ENCODE results near the gene STUM. TPM values are rescaled to one million over a fixed set of nuclear protein-coding genes. Genes with fewer than 3 reads are reported as not detected.

STUM gene
- total and polyA plus RNA-seq, 4 experiments from 2014 or later, result 0.03 TPM; not detected in 3

DNA sequence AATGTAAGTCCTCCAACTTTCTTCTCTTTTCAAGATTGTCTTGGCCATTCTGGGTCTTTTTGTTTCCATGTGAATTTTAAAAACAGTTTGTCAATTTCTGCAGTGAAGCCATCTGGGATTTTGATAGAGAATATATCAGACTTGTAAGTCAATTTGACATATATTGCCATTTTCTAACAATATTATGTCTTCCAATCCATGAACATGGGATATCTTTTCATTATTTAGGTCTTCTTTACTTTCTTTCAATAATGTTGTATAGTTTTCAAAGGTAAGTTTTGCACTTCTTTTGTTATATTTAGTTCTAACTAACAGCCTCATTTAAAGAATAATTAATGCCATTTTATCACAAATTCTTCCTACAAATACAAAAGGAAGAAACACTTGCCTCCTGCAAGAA lies 73.4 kb downstream of the STUM start:
- intact Hi-C loops (cut with micrococcal nuclease), result no loop called here
- no peaks in the 10 kb centered on the region for H3K27me3 ChIP-seq (ENCODE audit: insufficient read depth, low read length)

DNA sequence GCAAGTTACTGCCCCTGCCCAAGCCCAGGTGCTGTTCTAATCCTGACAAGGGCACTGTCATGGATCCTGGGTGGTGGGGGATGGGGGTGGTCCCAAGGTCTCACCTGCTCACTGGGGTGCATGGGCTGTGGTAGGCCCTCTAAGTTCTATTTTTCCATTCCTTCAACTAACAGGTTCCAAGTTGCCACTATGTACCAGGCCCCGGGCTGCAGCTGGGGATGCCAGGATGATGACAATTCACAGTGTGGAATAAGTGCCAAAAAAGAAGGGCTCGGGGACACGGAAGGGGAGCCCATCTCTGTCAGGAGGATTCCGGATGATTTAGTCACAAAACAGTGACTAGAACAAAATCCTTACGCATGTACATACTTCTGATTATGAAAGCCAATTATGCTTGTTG lies 76.0 kb downstream of the STUM start:
- no peaks in the 10 kb centered on the region for H3K9me3 ChIP-seq (ENCODE audit: control insufficient read depth in 1 of 2, low read length in 2 of 2)
- peaks cover 0 to 3% (median 0%) of the 10 kb centered on the region in 8 donors for H3K9me3 Mint-ChIP-seq
- intact Hi-C loops (cut with micrococcal nuclease), result no loop called here
- no peaks in the 10 kb centered on the region for H3K36me3 ChIP-seq (ENCODE audit: insufficient read depth, low read length)
- H3K27me3 Mint-ChIP-seq, result peaks cover 0 to 2% of the 10 kb centered on the region in 2 donors
- ChIA-PET CTCF (ENCODE audit: partially characterized antibody) (interaction anchor here (0.7 to 1.5 kb wide), 11 partner anchors 10 to 204 kb away, joined by 3 to 5 read pairs (median 3); no protein-coding TSS in a partner anchor), POLR2A (ENCODE audit: partially characterized antibody) (no interaction called here)
- no peaks in the 10 kb centered on the region for H3K27me3 ChIP-seq (ENCODE audit: insufficient read depth, low read length)
- peaks cover 0 to 7% of the 10 kb centered on the region in 2 donors for H3K36me3 Mint-ChIP-seq
- peaks cover 11% of the 10 kb centered on the region for H3K4me1 ChIP-seq (ENCODE audit: insufficient read depth, low read length)
- H3K4me3 Mint-ChIP-seq, result no peak overlapping the region
- H3K27ac Mint-ChIP-seq, result peak overlapping the region in 1 of 7 donors; percentile 89
- no peak overlapping the region for H3K27ac ChIP-seq (ENCODE audit: low read depth, low read length)
- DNase-seq, result peak in 1 of 5 donors; percentile 18
- no peak overlapping the region for H3K4me3 ChIP-seq (ENCODE audit: low read length in 2 of 2)
- H3K4me1 Mint-ChIP-seq, result peaks cover 11 to 30% (median 21%) of the 10 kb centered on the region in 4 donors

More for the DNA sequence above, 73.4 kb downstream of the STUM start:
- Histone ChIP-seq H3K36me3 (ENCODE audit: insufficient read depth, low read length) (no peaks in the 10 kb centered on the region), H3K27ac (ENCODE audit: low read depth, low read length) (no peak overlapping the region), H3K4me1 (ENCODE audit: insufficient read depth, low read length) (peaks cover 11% of the 10 kb centered on the region), H3K9me3 (ENCODE audit: control insufficient read depth in 1 of 2, low read length in 2 of 2) (no peaks in the 10 kb centered on the region), H3K4me3 (ENCODE audit: low read length in 2 of 2) (no peak overlapping the region)
- Mint-ChIP-seq H3K36me3 (peaks cover 0 to 5% of the 10 kb centered on the region in 2 donors), H3K27ac (no peak overlapping the region), H3K4me1 (peaks cover 7 to 12% (median 10%) of the 10 kb centered on the region in 4 donors), H3K9me3 (peaks cover 0 to 1% (median 0%) of the 10 kb centered on the region in 8 donors), H3K27me3 (peaks cover 0 to 2% of the 10 kb centered on the region in 2 donors), H3K4me3 (no peak overlapping the region)
- ChIA-PET CTCF (ENCODE audit: partially characterized antibody) (no interaction called here), POLR2A (ENCODE audit: partially characterized antibody) (no interaction called here)
- no peak for DNase-seq

DNA sequence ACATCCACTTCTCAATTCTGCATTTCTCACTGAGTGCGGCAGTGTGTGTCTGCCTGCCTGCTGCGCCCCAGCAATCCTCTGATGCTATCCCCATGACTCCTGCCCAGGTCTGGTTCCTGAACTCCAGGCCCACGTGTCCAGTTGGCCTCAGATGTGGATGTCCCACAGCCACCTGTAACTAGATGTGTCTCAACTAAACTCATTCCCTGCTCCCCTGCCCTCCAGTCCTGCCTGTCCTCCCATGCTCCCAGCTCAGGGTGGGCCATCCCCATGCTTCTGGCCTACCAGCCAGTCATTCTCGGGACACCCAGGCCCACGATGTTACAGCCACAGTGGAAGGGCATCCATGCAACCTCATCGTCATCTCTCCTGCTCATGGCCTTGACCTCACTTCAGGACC lies 76.8 kb downstream of the STUM start:
- peak in 1 of 5 donors; percentile 13 for DNase-seq
- Histone ChIP-seq H3K4me1 (ENCODE audit: insufficient read depth, low read length) (peaks cover 11% of the 10 kb centered on the region), H3K27ac (ENCODE audit: low read depth, low read length) (no peak overlapping the region), H3K36me3 (ENCODE audit: insufficient read depth, low read length) (peaks cover 4% of the 10 kb centered on the region), H3K4me3 (ENCODE audit: low read length in 2 of 2) (no peak overlapping the region), H3K27me3 (ENCODE audit: insufficient read depth, low read length) (no peaks in the 10 kb centered on the region), H3K9me3 (ENCODE audit: control insufficient read depth in 1 of 2, low read length in 2 of 2) (no peaks in the 10 kb centered on the region)
- peaks cover 11 to 30% (median 21%) of the 10 kb centered on the region in 4 donors for H3K4me1 Mint-ChIP-seq
- peak overlapping the region in 1 of 8 donors; percentile 29 for H3K4me3 Mint-ChIP-seq
- H3K9me3 Mint-ChIP-seq, result peaks cover 0 to 3% (median 0%) of the 10 kb centered on the region in 8 donors
- ChIA-PET POLR2A (ENCODE audit: partially characterized antibody) (no interaction called here), CTCF (ENCODE audit: partially characterized antibody) (interaction anchor here (1.1 to 1.9 kb wide), 9 partner anchors 10 to 203 kb away, joined by 3 to 14 read pairs (median 4); no protein-coding TSS in a partner anchor)
- intact Hi-C loops (cut with micrococcal nuclease), result loop anchor here (5.0 kb wide), 1 partner anchor 198 kb away; no protein-coding TSS in a partner anchor
- peak overlapping the region in 6 of 7 donors; percentile 27 to 89 (median 62) for H3K27ac Mint-ChIP-seq
- H3K27me3 Mint-ChIP-seq, result peaks cover 0 to 2% of the 10 kb centered on the region in 2 donors
- H3K36me3 Mint-ChIP-seq, result peaks cover 0 to 10% of the 10 kb centered on the region in 2 donors

DNA sequence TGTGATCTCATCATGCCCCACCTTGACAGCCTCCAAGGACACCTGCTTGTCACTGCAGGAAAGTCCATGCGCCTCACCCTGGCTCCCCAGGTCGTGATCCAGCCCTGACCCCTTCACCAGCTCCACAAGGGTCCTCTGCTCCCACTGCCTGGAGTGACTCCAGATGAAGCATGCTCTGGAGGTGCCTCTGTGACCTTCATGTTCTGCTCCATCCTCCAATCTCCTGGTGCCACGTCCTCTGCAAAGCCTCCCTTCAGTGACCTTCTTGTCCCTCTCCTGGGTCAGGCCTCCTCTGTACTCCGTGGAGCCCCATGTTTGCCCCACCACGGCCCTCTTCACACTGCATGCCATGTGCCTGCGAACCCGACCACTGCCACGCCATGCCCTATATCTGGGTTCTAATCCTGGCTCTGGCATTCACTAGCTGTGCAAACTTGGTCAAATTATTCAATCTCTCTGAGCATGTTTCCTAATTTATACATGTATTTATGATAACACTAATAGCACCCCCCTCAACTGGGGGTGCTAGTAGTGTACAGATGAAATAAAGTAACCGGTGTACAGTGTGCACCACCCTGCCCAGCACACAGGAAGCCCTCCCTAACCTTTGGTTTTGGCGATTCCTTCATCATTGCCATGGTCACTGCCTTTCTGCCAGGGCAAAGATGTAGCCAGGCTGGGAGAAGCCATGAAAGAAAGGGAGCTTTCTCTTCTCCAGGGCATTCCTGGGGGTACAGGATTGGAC lies 77.4 kb downstream of the STUM start:
- Histone ChIP-seq H3K27ac (ENCODE audit: low read depth, low read length) (no peak overlapping the region), H3K4me3 (ENCODE audit: low read length in 2 of 2) (no peak overlapping the region), H3K9me3 (ENCODE audit: control insufficient read depth in 1 of 2, low read length in 2 of 2) (no peaks in the 10 kb centered on the region), H3K36me3 (ENCODE audit: insufficient read depth, low read length) (peaks cover 5% of the 10 kb centered on the region), H3K27me3 (ENCODE audit: insufficient read depth, low read length) (no peaks in the 10 kb centered on the region), H3K4me1 (ENCODE audit: insufficient read depth, low read length) (peaks cover 11% of the 10 kb centered on the region)
- Mint-ChIP-seq H3K4me1 (peaks cover 11 to 30% (median 21%) of the 10 kb centered on the region in 4 donors), H3K27me3 (peaks cover 0 to 2% of the 10 kb centered on the region in 2 donors), H3K4me3 (peak overlapping the region; percentile 34 to 84 (median 61)), H3K9me3 (peaks cover 0 to 3% (median 0%) of the 10 kb centered on the region in 8 donors), H3K27ac (peak overlapping the region in 5 of 7 donors; percentile 29 to 89 (median 74)), H3K36me3 (peaks cover 1 to 16% of the 10 kb centered on the region in 2 donors)
- intact Hi-C loops (cut with micrococcal nuclease), result loop anchor here (1.0 to 5.0 kb wide), 2 partner anchors 199 to 202 kb away; no protein-coding TSS in a partner anchor
- peak in 1 of 5 donors; percentile 24 for DNase-seq
- ChIA-PET CTCF (ENCODE audit: partially characterized antibody) (interaction anchor here (0.6 to 3.1 kb wide), 50 partner anchors 9 to 321 kb away, joined by 3 to 28 read pairs (median 4); no protein-coding TSS in a partner anchor), POLR2A (ENCODE audit: partially characterized antibody) (interaction anchor here (0.6 to 1.8 kb wide), 11 partner anchors 9 to 314 kb away, joined by 3 to 10 read pairs (median 3); partner anchors contain the start of genes COQ8A and ITPKB)

DNA sequence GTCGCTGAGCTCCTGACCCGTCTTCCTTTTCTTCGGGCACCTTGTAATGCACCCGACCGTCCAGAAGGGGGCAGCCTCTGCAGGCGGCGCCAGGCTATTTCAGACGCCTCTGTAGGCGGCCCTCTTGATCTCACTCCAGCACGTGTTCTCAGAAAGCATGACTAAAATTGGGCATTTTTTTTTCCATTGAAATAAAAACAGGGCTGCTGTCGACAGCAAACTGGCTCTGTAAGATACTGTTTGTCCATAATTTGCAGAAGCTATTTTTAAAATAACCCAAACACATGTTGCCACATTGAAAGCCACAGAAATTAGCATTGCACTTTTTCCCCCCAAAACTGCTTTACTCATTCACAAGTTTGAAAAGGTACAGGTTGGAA lies 78.0 kb downstream of the STUM start:
- peaks cover 6 to 21% of the 10 kb centered on the region in 2 donors for H3K36me3 Mint-ChIP-seq
- POLR2A ChIA-PET (ENCODE audit: partially characterized antibody), result interaction anchor here (0.6 to 1.8 kb wide), 11 partner anchors 8 to 314 kb away, joined by 3 to 10 read pairs (median 3); partner anchors contain the start of genes COQ8A and ITPKB
- peak; percentile 71 to 79 (median 74) for DNase-seq
- no peaks in the 10 kb centered on the region for H3K9me3 ChIP-seq (ENCODE audit: control insufficient read depth in 1 of 2, low read length in 2 of 2)
- peak overlapping the region; percentile 34 to 84 (median 61) for H3K4me3 Mint-ChIP-seq
- no peak overlapping the region for H3K27ac ChIP-seq (ENCODE audit: low read depth, low read length)
- H3K9me3 Mint-ChIP-seq, result peaks cover 0 to 3% (median 0%) of the 10 kb centered on the region in 8 donors
- H3K27me3 ChIP-seq (ENCODE audit: insufficient read depth, low read length), result no peaks in the 10 kb centered on the region
- H3K4me3 ChIP-seq (ENCODE audit: low read length in 2 of 2), result no peak overlapping the region
- H3K27me3 Mint-ChIP-seq, result peaks cover 0 to 2% of the 10 kb centered on the region in 2 donors
- CTCF ChIA-PET (ENCODE audit: partially characterized antibody), result interaction anchor here (0.6 to 3.1 kb wide), 48 partner anchors 9 to 320 kb away, joined by 3 to 28 read pairs (median 4); no protein-coding TSS in a partner anchor
- intact Hi-C loops (cut with micrococcal nuclease), result loop anchor here (1.0 to 5.0 kb wide), 2 partner anchors 199 to 202 kb away; no protein-coding TSS in a partner anchor
- H3K36me3 ChIP-seq (ENCODE audit: insufficient read depth, low read length), result peaks cover 10% of the 10 kb centered on the region
- peaks cover 11% of the 10 kb centered on the region for H3K4me1 ChIP-seq (ENCODE audit: insufficient read depth, low read length)
- H3K4me1 Mint-ChIP-seq, result peaks cover 11 to 31% (median 22%) of the 10 kb centered on the region in 4 donors
- peak overlapping the region in 6 of 7 donors; percentile 12 to 89 (median 64) for H3K27ac Mint-ChIP-seq

DNA sequence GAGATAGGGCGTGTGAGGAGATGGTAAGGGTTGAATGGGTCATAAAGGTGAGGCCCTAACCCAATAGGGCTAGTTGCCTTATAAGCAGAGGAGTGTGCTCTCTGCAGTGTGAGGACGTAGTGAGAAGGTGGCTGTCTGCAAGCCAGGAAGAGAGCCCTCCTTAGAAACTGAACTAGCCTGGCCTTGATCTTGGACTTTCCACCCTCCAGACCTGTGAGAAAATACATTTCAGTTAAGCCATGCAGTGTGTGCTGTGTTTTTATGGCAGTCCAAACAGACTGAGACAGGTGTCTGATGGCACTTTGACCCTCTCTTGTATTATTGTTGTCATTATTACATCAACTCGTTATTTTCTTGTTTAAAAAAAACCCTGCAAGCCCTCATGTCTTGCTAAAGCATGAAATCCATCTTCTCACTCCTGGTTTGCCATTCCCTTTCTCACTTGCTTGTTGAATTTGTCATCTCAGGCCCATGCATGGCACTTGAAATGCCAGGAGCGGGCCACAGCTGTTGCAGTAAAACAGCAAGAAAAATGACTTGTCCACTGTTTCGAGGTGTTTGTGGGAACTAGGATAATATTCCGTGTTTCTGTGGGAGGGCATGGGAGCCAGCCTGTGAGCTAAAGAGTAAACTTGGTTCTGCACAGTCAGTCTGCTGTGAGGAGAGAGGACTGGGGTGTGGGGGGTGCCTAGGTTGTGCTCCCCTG lies 78.6 kb downstream of the STUM start:
- Mint-ChIP-seq H3K4me1 (peaks cover 11 to 35% (median 24%) of the 10 kb centered on the region in 4 donors), H3K4me3 (peak overlapping the region in 1 of 8 donors; percentile 84), H3K27me3 (peaks cover 0 to 2% of the 10 kb centered on the region in 2 donors), H3K9me3 (peaks cover 0 to 3% (median 0%) of the 10 kb centered on the region in 8 donors), H3K36me3 (peaks cover 9 to 28% of the 10 kb centered on the region in 2 donors), H3K27ac (peak overlapping the region; percentile 25 to 89 (median 74))
- peak in 1 of 5 donors; percentile 19 for DNase-seq
- no peaks in the 10 kb centered on the region for H3K9me3 ChIP-seq (ENCODE audit: control insufficient read depth in 1 of 2, low read length in 2 of 2)
- H3K36me3 ChIP-seq (ENCODE audit: insufficient read depth, low read length), result peaks cover 16% of the 10 kb centered on the region
- H3K4me1 ChIP-seq (ENCODE audit: insufficient read depth, low read length), result peaks cover 11% of the 10 kb centered on the region
- intact Hi-C loops (cut with micrococcal nuclease), result loop anchor here (5.0 kb wide), 1 partner anchor 200 kb away; no protein-coding TSS in a partner anchor
- H3K4me3 ChIP-seq (ENCODE audit: low read length in 2 of 2), result no peak overlapping the region
- ChIA-PET CTCF (ENCODE audit: partially characterized antibody) (interaction anchor here (1.0 to 3.1 kb wide), 35 partner anchors 8 to 320 kb away, joined by 3 to 28 read pairs (median 5); no protein-coding TSS in a partner anchor), POLR2A (ENCODE audit: partially characterized antibody) (interaction anchor here (1.0 to 1.8 kb wide), 6 partner anchors 8 to 201 kb away, joined by 3 to 10 read pairs (median 4); partner anchors contain the start of gene ITPKB)
- H3K27me3 ChIP-seq (ENCODE audit: insufficient read depth, low read length), result no peaks in the 10 kb centered on the region
- H3K27ac ChIP-seq (ENCODE audit: low read depth, low read length), result no peak overlapping the region

All from CD4-positive, alpha-beta memory T cell (primary cell).